ENCODE data around the gene ANP32B. TPM values are rescaled to one million over a fixed set of nuclear protein-coding genes. Genes with fewer than 3 reads are reported as not detected.

The ANP32B gene
- total RNA-seq, 2 experiments from 2014 or later, result 32.1 to 389 TPM

- no TSS peak for BruUV-seq (replicated peaks)
- TF ChIP-seq CTCF (conservative IDR thresholded peaks at IDR 0.05; ENCODE audit: low read length), result no peak
- no peak for TF ChIP-seq EZH2phosphoT487 (IDR thresholded peaks at IDR 0.05; ENCODE audit: borderline replicate concordance, low read depth, low read length)
- intact Hi-C loops (cut with micrococcal nuclease; ENCODE audit: unreplicated experiment), result no loop called here
Measured at GRCh38 chr9:97969014-97969413, 14.1 kb upstream of the ANP32B start.

GRCh38 chr9:97970165-97970564, 13.0 kb upstream of the ANP32B start:
- Histone ChIP-seq H3K4me1 (ENCODE audit: insufficient read depth, low read length, poor library complexity, severe bottlenecking) (peaks cover 37% of the 10 kb centered on the region), H2AFZ (ENCODE audit: low read length) (no peak overlapping the region), H3K4me2 (ENCODE audit: low read length) (peak overlapping the region; percentile 45), H3K9me3 (ENCODE audit: low read length) (0 out of 2 replicates have a peak, but pooled peaks cover 3% of the 10 kb centered on the region), H4K20me1 (ENCODE audit: insufficient read depth, low read length) (no peaks in the 10 kb centered on the region), H3K36me3 (ENCODE audit: insufficient read depth, low read length) (no peaks in the 10 kb centered on the region), H3K79me2 (ENCODE audit: insufficient read depth, low read depth, low read length) (no peaks in the 10 kb centered on the region), H3K27ac (ENCODE audit: low read depth, low read length, poor library complexity, severe bottlenecking) (peak overlapping the region; percentile 44), H3K9me2 (ENCODE audit: insufficient read depth, low read length) (no peaks in the 10 kb centered on the region), H3K4me3 (ENCODE audit: low read depth, low read length, poor library complexity, severe bottlenecking) (no peak overlapping the region)
- intact Hi-C loops (cut with micrococcal nuclease; ENCODE audit: unreplicated experiment), result no loop called here
- TF ChIP-seq CTCF (conservative IDR thresholded peaks at IDR 0.05; ENCODE audit: low read length) (no peak), EZH2phosphoT487 (IDR thresholded peaks at IDR 0.05; ENCODE audit: borderline replicate concordance, low read depth, low read length) (no peak)
- ChIA-PET CTCF (ENCODE audit: unreplicated experiment) (interaction anchor here (0.8 kb wide), 1 partner anchor 48 kb away, joined by 4 read pairs; the partner anchor contains the start of gene TRMO), POLR2A (interaction anchor here (3.2 kb wide), 1 partner anchor 11 kb away, joined by 39 read pairs; the partner anchor contains the start of gene ANP32B)
- peak; percentile 60 for DNase-seq (ENCODE audit: low spot score)
- BruUV-seq (replicated peaks), result no TSS peak

More at GRCh38 chr9:97969014-97969413, 14.1 kb upstream of the ANP32B start:
- no peaks in the 10 kb centered on the region for H3K9me2 ChIP-seq (ENCODE audit: insufficient read depth, low read length)
- H3K79me2 ChIP-seq (ENCODE audit: insufficient read depth, low read depth, low read length), result no peaks in the 10 kb centered on the region
- H3K9me3 ChIP-seq (ENCODE audit: low read length), result no peaks in the 10 kb centered on the region
- H4K20me1 ChIP-seq (ENCODE audit: insufficient read depth, low read length), result no peaks in the 10 kb centered on the region
- ChIA-PET CTCF (ENCODE audit: unreplicated experiment) (no interaction called here), POLR2A (interaction anchor here (1.0 kb wide), 1 partner anchor 38 kb away, joined by 3 read pairs; no protein-coding TSS in a partner anchor)
- no peak for DNase-seq (ENCODE audit: low spot score)
- H3K36me3 ChIP-seq (ENCODE audit: insufficient read depth, low read length), result no peaks in the 10 kb centered on the region
- no peak overlapping the region for H3K4me3 ChIP-seq (ENCODE audit: low read depth, low read length, poor library complexity, severe bottlenecking)
- H3K27ac ChIP-seq (ENCODE audit: low read depth, low read length, poor library complexity, severe bottlenecking), result no peak overlapping the region
- no peak overlapping the region for H3K4me2 ChIP-seq (ENCODE audit: low read length)
- peaks cover 37% of the 10 kb centered on the region for H3K4me1 ChIP-seq (ENCODE audit: insufficient read depth, low read length, poor library complexity, severe bottlenecking)
- no peak overlapping the region for H2AFZ ChIP-seq (ENCODE audit: low read length)

GRCh38 chr9:97972753-97973152, 10.4 kb upstream of the ANP32B start:
- no TSS peak for BruUV-seq (replicated peaks)

More at GRCh38 chr9:97972753-97973152, 10.4 kb upstream of the ANP32B start:
- intact Hi-C loops (cut with micrococcal nuclease; ENCODE audit: unreplicated experiment), result no loop called here
- Histone ChIP-seq H3K9me3 (ENCODE audit: low read length) (0 out of 2 replicates have a peak, but pooled peaks cover 3% of the 10 kb centered on the region), H3K4me1 (ENCODE audit: insufficient read depth, low read length, poor library complexity, severe bottlenecking) (peaks cover 25% of the 10 kb centered on the region), H3K79me2 (ENCODE audit: insufficient read depth, low read depth, low read length) (no peaks in the 10 kb centered on the region), H3K4me3 (ENCODE audit: low read depth, low read length, poor library complexity, severe bottlenecking) (no peak overlapping the region), H3K9me2 (ENCODE audit: insufficient read depth, low read length) (no peaks in the 10 kb centered on the region), H3K36me3 (ENCODE audit: insufficient read depth, low read length) (no peaks in the 10 kb centered on the region), H3K4me2 (ENCODE audit: low read length) (no peak overlapping the region), H3K27ac (ENCODE audit: low read depth, low read length, poor library complexity, severe bottlenecking) (no peak overlapping the region), H4K20me1 (ENCODE audit: insufficient read depth, low read length) (no peaks in the 10 kb centered on the region), H2AFZ (ENCODE audit: low read length) (no peak overlapping the region)
- DNase-seq (ENCODE audit: low spot score), result no peak
- ChIA-PET CTCF (ENCODE audit: unreplicated experiment) (no interaction called here), POLR2A (interaction anchor here (1.2 kb wide), 1 partner anchor 13 kb away, joined by 3 read pairs; no protein-coding TSS in a partner anchor)
- TF ChIP-seq EZH2phosphoT487 (IDR thresholded peaks at IDR 0.05; ENCODE audit: borderline replicate concordance, low read depth, low read length) (no peak), CTCF (conservative IDR thresholded peaks at IDR 0.05; ENCODE audit: low read length) (no peak)

Data from OCI-LY7 (cell line).